CD4-positive, alpha-beta T cell treated with Interleukin-2 at 100 ng/mL for 4 hours (primary cell): ENCODE measurements around the gene SLC39A10.

Experiments
- DNase-seq: peaks from one replicate; pipeline ENCODE4 v3.0.0-alpha.2; 2020; ENCODE audit warnings: low spot score

The SLC39A10 gene

DNA sequence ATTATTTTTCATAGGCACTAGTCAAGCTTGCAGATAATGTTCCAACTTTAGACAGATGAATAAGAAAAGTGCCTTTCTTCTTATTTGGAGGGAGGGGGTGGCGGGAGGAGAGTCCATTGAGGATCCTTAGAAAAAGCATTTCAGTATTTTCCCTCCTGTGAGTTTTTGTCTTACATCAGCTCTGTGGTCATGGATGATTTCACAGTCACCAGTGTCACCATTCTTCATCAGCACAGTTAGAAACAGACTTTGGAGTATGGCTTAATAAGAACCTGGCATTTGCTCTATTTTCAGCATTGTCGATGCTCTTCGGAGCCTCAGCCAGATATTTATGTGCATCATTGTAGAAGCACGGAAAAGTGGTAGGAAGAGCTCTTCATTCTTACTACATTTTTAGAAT is 70.1 kb downstream of the SLC39A10 start:
- no peak for DNase-seq

DNA sequence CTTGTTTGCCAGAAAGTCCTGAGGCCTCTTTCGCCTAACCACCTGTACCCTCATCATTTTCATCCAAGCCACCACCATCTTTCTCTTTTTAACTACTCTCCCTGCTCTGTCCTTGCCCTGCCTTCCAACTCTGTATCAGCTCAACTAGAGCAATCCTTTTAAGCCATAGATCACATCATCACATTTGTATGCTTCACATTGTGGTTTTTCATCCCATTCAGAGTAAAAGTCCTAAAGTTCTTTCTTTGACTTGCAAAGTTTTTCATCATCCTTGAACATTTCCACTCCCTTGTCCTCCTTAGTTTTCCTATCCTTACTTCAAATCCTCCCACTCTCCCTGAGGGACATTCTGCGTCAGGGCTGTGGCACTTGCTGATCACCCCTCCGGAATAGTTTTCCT is 73.9 kb downstream of the SLC39A10 start:
- no peak for DNase-seq

DNA sequence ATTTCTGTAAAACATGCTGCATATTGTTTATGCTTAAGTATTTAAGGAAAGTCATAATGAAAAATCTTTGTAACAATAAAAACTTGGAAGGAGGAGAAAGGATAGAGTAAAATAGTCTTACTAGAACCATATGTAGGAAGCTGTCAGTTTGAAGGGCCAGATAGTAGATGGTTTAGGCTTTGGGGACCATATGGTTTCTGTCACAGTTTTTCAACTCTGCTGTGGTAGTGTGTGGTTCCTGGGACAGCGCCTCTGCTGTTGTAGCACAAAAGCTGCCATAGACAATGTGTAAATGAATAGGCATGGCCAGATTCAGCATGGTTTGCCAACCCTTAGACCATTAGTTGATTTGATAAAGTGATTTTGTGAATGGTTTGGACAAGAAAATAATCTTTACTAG is 75.5 kb downstream of the SLC39A10 start:
- no peak for DNase-seq

- no peak for DNase-seq
Observed at GRCh38 chr2:195733831-195734230, 76.8 kb downstream of the SLC39A10 start.

DNA sequence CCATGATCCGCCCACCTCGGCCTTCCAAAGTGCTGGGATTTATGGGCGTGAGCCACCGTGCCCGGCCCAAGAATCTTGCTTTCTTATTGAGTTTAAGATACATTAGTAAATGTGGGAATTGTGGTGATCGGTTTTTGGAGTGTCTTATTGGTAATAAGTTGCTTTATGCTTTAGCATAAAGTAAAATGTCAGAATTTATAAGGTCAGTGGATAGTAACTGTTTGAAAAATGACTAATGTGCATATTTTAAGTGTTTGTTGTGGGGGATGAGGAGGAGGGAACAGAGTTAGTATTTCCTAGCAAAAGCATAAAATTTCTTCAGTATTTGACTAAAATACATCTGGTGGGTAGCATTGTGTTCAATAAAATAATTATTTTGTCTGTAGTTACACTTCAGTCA is 77.4 kb downstream of the SLC39A10 start:
- no peak for DNase-seq

- DNase-seq: no peak
Observed at GRCh38 chr2:195734931-195735330, 77.9 kb downstream of the SLC39A10 start.

DNA sequence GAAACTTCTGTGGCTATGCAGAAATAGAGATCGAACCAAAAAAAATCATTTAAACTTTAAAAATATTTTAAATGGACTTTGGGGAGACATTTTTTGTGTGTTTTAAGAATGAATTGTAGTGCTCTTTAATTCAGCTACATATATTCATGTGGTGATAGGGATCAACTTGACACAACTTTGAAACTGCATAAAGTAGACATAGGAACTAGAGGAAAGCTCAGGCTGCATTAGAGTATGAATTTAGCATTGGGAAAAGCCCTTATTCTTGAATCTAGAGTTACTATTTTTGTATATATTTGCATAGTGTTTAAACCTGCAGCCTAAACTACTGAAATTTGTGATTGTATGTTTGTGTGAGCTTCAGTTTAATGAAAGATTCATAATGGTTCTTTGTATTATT is 78.3 kb downstream of the SLC39A10 start:
- DNase-seq: no peak

GRCh38 chr2:195737511-195738325 is 80.7 kb downstream of the SLC39A10 start:
- DNase-seq: no peak

DNA sequence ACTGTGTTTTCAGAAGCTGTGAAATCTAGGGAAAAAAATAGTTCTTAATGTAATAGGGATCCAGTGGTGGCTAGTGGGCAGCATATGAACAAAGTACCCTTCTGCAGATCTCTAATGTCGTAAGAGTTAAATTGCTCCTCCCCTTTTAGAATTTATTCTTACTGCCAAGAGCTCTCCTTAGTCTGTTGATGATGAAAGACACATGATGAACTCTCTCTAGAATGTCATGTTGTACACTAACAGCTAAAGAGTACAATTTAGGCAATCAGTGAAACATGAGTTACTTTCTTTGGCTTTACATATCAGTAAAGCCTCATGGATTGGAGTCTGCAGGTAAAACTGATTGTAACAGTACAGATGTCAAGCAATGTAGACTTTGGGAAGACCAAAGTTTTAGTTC is 84.2 kb downstream of the SLC39A10 start:
- no peak for DNase-seq

DNA sequence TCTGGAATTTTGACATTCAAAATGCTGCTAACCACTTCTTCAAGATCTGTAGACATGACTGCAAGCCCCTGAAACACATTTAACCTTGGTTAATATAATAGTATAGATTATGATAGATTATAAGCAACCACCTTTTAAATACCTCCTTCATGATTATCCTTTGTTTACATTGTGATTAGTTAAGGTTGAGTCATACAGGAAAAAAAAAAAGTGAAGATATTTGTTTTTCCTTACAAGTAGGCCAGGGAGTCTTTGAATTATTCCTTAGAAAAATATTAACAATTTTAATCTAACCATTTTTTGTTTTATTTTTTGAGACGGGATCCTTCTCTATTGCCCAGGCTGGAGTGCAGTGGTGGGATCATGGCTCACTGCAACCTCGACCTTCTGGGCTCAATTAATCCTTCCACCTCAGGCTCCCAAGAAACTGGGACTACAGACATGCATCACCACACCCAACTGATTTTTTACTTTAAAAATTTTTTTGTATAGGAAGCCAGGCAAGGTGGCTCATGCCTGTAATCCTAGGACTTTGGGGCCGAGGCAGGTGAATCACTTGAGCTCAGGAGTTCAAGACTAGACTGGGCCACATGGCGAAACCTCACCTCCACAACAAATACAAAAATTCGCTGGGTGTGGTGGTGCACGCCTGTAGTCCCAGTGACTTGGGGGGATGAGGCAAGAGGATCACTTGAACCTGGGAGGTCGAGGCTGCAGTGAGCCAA is 99.4 kb downstream of the SLC39A10 start:
- no peak for DNase-seq

GRCh38 chr2:195758846-195759245 is 101.8 kb downstream of the SLC39A10 start:
- DNase-seq: no peak

DNA sequence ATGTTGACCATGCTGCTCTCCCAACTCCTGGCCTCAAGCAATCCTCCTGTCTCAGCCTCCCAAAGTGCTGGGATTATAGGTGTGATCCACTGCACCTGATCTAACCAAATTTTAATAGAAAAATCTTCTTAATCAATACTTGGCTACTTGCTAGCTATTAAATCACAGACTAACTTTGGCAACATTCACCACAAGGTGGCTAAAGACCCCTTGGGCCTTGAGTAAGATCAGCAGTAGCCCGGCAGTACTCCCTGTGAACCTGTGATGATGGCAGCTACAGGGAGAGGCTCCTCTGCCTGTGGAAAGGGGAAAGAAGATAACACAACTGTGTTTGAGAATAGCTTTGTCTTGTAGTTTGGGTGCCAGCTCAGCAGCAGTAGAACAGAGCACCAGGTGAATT is 102.9 kb downstream of the SLC39A10 start:
- DNase-seq: no peak

GRCh38 chr2:195763866-195764265 is 106.8 kb downstream of the SLC39A10 start:
- DNase-seq: no peak

DNA sequence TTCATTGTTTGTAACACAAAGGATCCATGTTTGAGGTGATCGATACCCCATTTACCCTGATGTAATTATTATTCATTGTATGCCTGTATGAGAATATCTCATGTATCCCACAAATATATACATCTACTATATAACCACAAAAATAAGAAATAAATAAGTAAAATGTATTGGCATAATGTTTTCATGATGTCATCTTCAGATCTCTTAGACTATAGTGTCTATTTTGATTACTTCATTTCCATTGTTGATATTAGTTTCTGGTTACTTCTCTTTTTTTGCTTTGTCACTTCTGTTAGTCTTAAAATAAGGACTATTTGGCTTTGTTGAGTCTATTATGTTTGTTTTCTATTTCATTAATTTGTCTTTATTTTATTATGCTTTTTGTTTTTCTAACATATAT is 109.7 kb downstream of the SLC39A10 start:
- no peak for DNase-seq

GRCh38 chr2:195768431-195768830 is 111.4 kb downstream of the SLC39A10 start:
- DNase-seq: no peak

DNA sequence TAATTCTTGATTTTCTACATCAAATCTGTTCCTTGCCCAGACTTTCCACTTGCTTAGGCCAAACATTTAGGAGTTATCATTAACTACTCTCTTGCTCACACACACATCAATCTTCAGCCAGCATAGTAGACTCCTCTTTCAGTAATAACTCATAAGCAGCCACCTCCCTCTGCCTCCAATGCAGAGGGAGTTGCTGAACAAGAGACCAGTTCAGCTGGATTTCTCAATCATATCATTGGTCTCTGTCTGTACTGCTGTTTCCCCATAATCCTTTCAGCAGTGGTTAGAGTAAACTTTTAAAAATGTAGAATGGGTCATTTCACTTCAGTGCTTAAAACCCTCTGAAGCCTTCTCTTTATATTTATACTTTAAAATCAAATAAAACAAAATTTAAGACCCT is 112.9 kb downstream of the SLC39A10 start:
- no peak for DNase-seq

DNA sequence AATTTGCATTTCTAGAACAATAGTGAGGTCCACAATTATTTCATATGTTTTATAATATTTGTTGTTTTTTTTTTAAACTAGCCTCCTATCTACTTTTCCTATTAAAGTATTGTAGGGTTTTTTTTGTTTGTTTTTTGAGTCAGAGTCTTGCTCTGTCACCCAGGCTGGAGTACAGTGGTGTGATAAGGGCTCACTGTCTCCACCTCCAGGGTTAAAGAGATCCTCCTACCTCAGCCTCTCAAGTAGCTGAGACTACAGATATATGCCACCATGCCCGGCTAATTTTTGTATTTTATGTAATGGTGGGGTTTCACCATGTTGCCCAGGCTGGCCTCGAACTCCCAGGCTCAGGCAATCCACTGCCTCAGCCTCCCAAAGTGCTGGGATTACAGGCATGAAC is 122.5 kb downstream of the SLC39A10 start:
- DNase-seq: no peak

DNA sequence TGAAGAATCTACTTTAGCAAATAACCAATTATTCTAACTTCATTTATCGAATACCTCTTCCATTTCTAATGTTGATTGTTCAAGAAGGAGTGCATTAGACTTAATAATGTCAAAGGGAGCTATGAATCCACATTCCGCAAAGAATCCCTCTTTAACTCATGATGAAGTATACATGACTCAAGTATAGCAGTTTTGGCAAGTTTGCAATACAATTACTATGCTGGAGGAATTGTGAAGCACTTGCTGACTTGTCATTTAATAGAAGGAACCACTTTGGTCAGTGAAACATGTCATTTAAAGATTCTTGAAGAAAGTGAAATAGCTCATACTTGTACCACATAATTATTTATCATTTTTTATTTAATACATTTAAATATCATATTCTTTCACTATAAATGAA is 125.1 kb downstream of the SLC39A10 start:
- DNase-seq: no peak
